NT2/D1 (cell line): Measurements from ENCODE around the gene PSAP.
"Not testable (repeated sequence)": the region's sequence is repeated elsewhere in the genome, so short reads cannot be mapped to it uniquely, and the experiment has no call there.

Experiments
- DNase-seq: peaks from one replicate; pipeline ENCODE4 v3.0.0-alpha.2; 2011; ENCODE audit warnings: low read depth, low spot score
- H3K27me3 ChIP-seq: 2 replicates; pipeline ENCODE4 v1.6.0; 2011; ENCODE audit warnings: mild to moderate bottlenecking; ENCODE audit not compliant: insufficient read length, insufficient read depth
- H3K36me3 ChIP-seq: 2 replicates; pipeline ENCODE4 v1.6.1; 2011; ENCODE audit warnings: mild to moderate bottlenecking, low read length, mixed read lengths; ENCODE audit not compliant: insufficient read depth, insufficient read length
- H3K4me1 ChIP-seq: 2 replicates; pipeline ENCODE4 v1.5.1; 2011; ENCODE audit not compliant: insufficient read depth, insufficient read length
- H3K4me3 ChIP-seq: 2 replicates; pipeline ENCODE4 v1.5.1; 2011; ENCODE audit warnings: low read depth; ENCODE audit not compliant: insufficient read length
- H3K9ac ChIP-seq: 2 replicates; pipeline ENCODE4 v1.6.0; 2011; ENCODE audit warnings: low read depth; ENCODE audit not compliant: insufficient read length
- H3K9me3 ChIP-seq: 2 replicates; pipeline ENCODE4 v1.5.1; 2011; ENCODE audit warnings: mild to moderate bottlenecking, low read length; ENCODE audit not compliant: insufficient read depth
- SUZ12 ChIP-seq: IDR thresholded peaks from 2 replicates; pipeline ENCODE4 v1.6.1; 2011; ENCODE audit not compliant: insufficient read length, insufficient read depth; ENCODE audit errors: extremely low read depth
- YY1 ChIP-seq: IDR thresholded peaks from 2 replicates; pipeline ENCODE4 v1.6.1; 2011; ENCODE audit not compliant: insufficient read length, insufficient read depth
- ZNF274 ChIP-seq: IDR thresholded peaks from 2 replicates; pipeline ENCODE4 v1.6.1; 2011; ENCODE audit warnings: mild to moderate bottlenecking, low read depth, low read length

PSAP gene

DNA sequence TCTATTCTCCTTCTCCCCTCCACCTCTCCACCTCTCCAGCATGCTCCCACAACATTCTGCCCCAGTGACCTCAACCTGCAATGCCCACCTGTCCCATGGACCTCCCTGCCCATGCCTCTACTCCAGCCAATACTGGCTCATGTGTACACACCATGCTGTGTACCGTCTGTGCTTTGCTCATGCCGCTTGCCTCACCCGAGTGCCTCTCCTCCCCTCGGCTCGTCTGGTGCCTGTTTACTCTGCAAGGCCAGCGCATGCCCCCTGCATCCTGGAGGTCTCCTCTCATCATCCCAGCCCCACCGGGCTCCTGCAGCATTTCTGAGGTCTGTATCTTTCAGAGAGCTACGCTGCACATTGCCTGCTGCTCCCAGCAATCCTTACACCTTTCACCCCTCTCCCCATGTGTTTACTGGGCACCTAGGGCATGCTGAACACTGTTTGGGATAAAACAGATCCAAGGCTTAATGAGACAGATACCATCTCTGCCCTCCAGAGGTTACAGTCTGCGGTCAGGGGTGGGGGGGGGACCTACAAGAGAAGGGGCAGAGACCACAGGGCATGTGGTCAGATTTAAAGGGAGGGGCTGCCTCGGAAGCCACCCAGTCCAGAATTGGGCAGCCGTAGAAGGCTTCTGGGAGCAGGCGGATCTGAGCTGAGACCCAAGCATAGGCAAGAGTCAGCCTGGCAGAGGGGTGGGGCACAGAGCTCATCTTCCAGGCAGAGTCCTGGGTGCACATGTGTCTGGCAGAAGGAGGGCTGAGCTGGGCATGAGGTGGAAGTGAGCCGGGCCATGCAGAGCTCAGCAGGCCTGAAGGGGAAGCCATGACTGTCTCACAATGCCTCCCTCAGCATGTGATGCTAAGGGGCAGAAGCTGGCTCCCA lies 29.6 kb upstream of the PSAP start:
- Histone ChIP-seq H3K4me1 (peaks cover 3% of the 10 kb centered on the region), H3K9me3 (peaks cover 4% of the 10 kb centered on the region; the same call in 1 of the 2 replicates), H3K4me3 (no peak overlapping the region), H3K9ac (no peak overlapping the region), H3K36me3 (no peaks in the 10 kb centered on the region), H3K27me3 (no peaks in the 10 kb centered on the region)
- TF ChIP-seq ZNF274 (no peak), YY1 (no peak), SUZ12 (no peak)
- DNase-seq, result no peak

DNA sequence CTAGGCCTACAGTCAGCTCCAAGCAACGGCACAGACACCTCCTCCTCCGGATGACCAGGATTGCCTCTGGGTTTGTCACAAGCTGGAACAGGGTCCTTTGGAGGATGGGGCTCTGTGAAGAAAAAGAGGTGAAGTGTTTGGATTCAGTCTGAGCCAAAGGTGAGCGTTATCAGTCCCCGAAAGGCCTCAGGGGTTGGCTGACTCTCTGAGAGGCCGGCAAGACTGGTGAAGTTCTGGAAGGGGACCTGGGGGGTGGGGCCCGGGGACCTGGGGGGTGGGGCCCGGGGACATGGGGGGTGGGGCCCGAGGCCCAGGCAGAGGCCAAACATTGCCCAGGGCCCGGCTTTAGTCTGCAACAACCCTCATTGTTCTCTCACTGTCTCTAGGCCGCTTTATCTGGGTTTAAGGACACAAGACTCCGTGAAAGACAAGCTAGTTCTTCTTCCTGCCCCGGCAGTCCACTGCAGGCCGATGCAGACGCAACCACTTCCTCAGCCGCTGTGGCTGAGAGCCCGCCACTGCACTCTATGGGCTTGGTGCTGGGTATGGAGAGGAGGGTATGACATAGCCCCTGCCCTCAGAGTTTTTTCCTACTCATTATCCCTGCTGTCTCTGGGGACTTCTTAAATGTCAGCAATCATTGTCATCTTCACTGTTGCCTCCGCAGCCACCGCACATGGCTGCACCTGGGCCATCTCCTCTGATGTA lies 27.4 kb upstream of the PSAP start:
- peaks cover 3% of the 10 kb centered on the region for H3K4me1 ChIP-seq
- DNase-seq, result no peak
- H3K9me3 ChIP-seq, result peaks cover 4% of the 10 kb centered on the region; the same call in 1 of the 2 replicates
- H3K36me3 ChIP-seq, result no peaks in the 10 kb centered on the region
- no peak overlapping the region for H3K4me3 ChIP-seq
- H3K9ac ChIP-seq, result peak overlapping the region; percentile 36
- TF ChIP-seq ZNF274 (no peak), SUZ12 (no peak), YY1 (no peak)
- no peaks in the 10 kb centered on the region for H3K27me3 ChIP-seq

DNA sequence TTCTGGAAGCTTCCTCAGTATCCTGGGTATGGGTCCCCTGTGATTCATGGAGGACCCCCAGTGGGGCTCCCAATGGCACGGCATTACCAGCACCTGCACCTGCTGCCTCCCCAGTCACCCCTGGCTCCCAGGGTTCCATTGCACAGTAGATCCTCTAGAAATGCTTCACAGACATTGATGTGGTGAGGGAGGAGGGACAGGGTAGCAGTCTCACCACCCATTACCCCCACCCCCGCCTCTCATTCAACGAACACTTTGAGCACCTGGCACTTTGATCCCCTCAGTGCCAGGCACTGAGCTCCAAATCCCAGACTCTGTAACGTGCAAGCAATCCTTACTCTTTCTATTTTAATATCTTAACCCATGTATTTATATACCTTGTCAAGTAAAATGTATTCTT lies 26.8 kb upstream of the PSAP start:
- no peak overlapping the region for H3K4me3 ChIP-seq
- no peak for TF ChIP-seq ZNF274
- no peak for TF ChIP-seq SUZ12
- TF ChIP-seq YY1, result no peak
- no peaks in the 10 kb centered on the region for H3K36me3 ChIP-seq
- H3K4me1 ChIP-seq, result peaks cover 3% of the 10 kb centered on the region
- no peaks in the 10 kb centered on the region for H3K27me3 ChIP-seq
- no peak overlapping the region for H3K9ac ChIP-seq
- peaks cover 4% of the 10 kb centered on the region; the same call in 1 of the 2 replicates for H3K9me3 ChIP-seq
- DNase-seq, result no peak

DNA sequence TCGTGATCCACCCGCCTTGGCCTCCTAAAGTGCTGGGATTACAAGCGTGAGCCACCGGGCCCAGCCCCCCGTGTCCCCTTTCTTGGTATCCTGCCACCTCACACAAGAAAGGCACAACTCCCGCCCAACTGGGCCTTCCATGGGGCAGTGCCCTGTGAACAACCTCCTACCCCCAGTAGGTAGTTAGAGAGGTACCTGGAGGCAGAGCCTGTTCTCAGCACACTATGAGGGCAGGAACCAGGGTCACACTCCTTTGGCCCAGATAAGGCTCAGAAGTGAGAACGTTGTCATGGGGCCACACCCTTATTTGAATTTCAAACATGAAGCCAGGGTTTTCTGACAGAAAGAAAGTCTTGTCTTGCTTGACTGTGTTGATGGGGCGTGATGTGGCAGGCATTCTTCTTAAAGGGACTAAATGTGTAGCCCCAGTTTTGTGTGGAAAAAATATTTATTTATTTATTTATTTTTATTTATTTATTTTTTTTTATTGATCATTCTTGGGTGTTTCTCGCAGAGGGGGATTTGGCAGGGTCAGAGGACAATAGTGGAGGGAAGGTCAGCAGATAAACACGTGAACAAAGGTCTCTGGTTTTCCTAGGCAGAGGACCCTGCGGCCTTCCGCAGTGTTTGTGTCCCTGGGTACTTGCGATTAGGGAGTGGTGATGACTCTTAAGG lies 23.8 kb upstream of the PSAP start:
- H3K4me3 ChIP-seq, H3K36me3 ChIP-seq, H3K9me3 ChIP-seq, H3K27me3 ChIP-seq, H3K9ac ChIP-seq, H3K4me1 ChIP-seq, DNase-seq: not testable (repeated sequence)

DNA sequence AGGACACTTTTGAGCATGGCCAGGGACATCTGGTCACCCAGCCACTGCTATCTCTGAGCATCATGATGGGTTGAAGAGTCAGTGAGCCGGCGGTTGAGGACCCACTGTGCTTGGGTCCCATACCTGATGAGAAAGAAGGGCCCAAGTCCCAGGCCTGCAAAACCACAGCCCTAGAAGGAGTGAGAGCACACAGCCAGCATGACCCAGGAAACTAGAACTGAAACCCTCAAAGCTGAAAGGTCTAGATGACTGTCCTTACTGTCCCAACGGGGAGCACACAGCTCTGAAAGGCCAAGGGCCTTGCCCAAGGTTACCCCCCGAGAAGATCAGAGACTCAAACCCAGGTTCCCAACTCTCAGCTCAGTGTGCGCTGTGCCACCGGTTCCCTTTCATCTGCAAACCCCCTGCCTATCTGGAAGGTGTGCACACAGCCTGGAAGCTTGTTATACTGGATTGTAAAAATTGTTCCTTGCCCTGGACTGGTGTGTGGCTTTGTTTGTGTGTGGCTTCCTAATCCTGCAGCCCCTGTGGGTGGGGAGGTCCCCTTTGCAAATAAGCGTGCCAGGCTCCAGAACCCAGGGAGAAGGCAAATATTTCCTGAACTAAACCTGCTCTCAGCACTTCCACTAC lies 22.6 kb upstream of the PSAP start:
- no peak for DNase-seq
- H3K4me1 ChIP-seq, result peaks cover 3% of the 10 kb centered on the region
- TF ChIP-seq SUZ12 (no peak), YY1 (no peak), ZNF274 (no peak)

DNA sequence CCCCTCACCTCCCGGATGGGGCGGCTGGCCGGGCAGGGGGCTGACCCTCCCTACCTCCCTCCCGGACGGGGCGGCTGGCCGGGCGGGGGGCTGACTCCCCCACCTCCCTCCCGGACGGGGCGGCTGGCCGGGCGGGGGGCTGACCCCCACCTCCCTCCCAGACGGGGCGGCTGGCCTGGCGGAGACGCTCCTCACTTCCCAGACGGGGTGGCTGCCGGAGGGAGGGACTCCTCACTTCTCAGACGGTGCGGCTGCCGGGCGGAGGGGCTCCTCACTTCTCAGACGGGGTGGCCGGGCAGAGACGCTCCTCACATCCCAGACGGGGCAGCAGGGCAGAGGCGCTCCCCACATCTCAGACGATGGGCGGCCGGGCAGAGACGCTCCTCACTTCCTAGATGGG lies 18.6 kb upstream of the PSAP start:
- H3K4me3 ChIP-seq, H3K27me3 ChIP-seq, H3K9ac ChIP-seq, H3K36me3 ChIP-seq, DNase-seq, H3K4me1 ChIP-seq, H3K9me3 ChIP-seq: not testable (repeated sequence)

More for the DNA sequence above, 22.6 kb upstream of the PSAP start:
- H3K4me3 ChIP-seq, result no peak overlapping the region
- H3K27me3 ChIP-seq, result no peaks in the 10 kb centered on the region
- H3K9ac ChIP-seq, result no peak overlapping the region
- no peaks in the 10 kb centered on the region for H3K36me3 ChIP-seq
- peaks cover 4% of the 10 kb centered on the region; the same call in 1 of the 2 replicates for H3K9me3 ChIP-seq

DNA sequence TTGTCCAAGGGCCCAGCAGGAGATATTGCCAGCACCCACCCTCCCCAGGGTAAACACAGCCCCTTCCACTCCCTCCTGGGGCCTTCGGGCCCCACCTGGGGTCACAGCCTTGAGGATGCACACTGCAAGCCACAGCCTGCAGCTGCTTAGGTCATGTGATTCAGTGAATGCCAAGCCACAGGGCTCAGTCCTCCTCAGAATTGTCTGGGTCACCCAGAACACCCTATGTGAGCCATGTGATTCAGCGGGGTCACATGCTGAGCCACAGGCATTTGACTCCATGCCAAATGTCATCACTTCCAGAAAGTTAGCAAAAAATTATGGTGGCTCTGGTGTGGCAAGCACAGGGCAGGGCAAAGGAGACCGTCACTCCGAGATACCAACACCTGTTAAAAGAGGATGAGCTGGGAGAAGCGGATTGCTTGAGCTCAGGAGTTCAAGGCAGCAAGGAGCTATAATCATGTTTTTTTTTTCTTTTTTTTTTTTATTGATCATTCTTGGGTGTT lies 17.2 kb upstream of the PSAP start:
- Histone ChIP-seq H3K27me3 (no peaks in the 10 kb centered on the region), H3K4me3 (no peak overlapping the region), H3K4me1 (no peaks in the 10 kb centered on the region), H3K36me3 (no peaks in the 10 kb centered on the region), H3K9me3 (no peaks in the 10 kb centered on the region), H3K9ac (no peak overlapping the region)
- no peak for TF ChIP-seq SUZ12
- TF ChIP-seq YY1, result no peak
- TF ChIP-seq ZNF274, result no peak
- no peak for DNase-seq
